ENCODE results near the gene PAQR4.

The PAQR4 gene

DNA sequence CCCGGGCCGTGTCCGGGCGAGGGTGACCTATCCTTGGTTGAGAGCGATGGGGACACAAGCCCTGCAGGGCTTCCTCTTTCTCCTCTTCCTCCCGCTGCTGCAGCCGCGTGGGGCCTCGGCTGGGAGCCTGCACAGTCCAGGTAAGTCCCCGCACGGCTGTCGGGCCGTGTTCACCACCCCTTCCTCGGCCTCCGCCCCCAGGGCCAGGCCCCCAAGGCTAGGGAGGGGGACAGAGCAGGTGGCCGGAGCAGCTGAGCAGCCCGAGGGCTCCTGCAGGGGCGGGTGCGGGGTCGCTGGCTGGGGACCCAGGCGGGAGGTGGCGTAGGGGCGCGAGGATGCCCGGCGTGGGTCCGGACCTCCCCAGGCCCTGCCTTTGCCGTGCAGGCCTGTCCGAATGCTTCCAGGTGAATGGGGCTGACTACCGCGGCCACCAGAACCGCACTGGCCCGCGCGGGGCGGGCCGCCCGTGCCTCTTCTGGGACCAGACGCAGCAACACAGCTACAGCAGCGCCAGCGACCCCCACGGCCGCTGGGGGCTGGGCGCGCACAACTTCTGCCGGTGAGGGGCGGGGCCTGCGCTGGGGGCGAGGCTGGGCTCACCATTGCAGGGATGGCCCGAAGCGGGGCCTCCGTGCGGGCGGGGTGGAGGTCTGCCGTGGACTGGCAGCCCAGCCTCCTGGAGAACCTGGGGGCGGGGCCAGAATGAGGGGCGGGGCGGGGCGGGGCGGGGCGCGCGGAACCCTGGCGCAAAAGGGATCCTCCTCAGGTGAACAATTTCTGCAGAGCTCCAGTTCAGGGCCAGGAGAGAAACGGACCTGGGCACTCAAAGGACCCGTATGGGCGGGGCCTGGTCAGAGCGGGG is 4.4 kb upstream of the PAQR4 start:
- peak overlapping the region; percentile 41 for H3K4me3 ChIP-seq (ENCODE audit: severe bottlenecking)

DNA sequence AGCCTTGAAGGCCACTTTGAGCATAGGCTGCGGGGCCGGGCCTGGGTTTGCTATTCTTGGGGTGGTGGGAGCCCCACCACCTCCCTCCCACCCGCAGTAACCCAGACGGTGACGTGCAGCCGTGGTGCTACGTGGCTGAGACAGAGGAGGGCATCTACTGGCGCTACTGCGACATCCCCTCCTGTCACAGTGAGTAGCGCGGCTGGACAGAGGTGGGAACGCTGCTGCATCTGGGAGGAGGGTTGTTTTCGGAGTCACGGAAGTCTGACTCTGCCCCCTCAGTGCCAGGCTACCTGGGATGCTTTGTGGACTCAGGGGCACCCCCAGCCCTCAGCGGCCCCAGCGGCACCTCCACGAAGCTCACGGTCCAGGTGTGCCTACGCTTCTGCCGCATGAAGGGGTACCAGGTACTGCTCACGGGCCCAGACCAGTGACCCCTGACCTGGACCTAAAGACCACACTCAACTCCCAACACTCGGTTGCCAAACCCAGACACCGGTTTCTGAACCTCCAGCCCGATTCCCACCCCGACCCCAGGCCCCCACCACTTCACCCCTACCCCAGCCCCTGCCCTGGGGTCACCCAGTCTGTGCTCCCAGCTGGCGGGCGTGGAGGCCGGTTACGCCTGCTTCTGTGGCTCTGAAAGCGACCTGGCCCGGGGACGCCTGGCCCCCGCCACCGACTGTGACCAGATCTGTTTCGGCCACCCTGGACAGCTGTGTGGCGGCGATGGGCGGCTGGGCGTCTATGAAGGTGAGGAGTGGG is 2.9 kb upstream of the PAQR4 start:
- DNase-seq (ENCODE audit: low spot score) (peak; percentile 54), ATAC-seq (ENCODE audit: low read depth) (no peak)
- Histone ChIP-seq H3K4me1 (ENCODE audit: insufficient read depth, poor library complexity, severe bottlenecking) (no peaks in the 10 kb centered on the region), H3K27me3 (ENCODE audit: insufficient read depth, poor library complexity, severe bottlenecking) (no peaks in the 10 kb centered on the region), H3K9me3 (ENCODE audit: severe bottlenecking) (no peaks in the 10 kb centered on the region), H3K4me3 (ENCODE audit: severe bottlenecking) (no peak overlapping the region), H3K36me3 (ENCODE audit: low read depth) (peaks cover 5% of the 10 kb centered on the region), H3K27ac (ENCODE audit: poor library complexity, severe bottlenecking) (no peak overlapping the region)
- no peak for TF ChIP-seq CTCF (IDR thresholded peaks at IDR 0.05; ENCODE audit: poor library complexity, severe bottlenecking)

More for the DNA sequence above, 4.4 kb upstream of the PAQR4 start:
- TF ChIP-seq CTCF (IDR thresholded peaks at IDR 0.05; ENCODE audit: poor library complexity, severe bottlenecking): peak; percentile 7
- no peaks in the 10 kb centered on the region for H3K36me3 ChIP-seq (ENCODE audit: low read depth)
- DNase-seq (ENCODE audit: low spot score) (peak; percentile 94), ATAC-seq (ENCODE audit: low read depth) (peak; percentile 42)
- no peaks in the 10 kb centered on the region for H3K27me3 ChIP-seq (ENCODE audit: insufficient read depth, poor library complexity, severe bottlenecking)
- peak overlapping the region; percentile 23 for H3K27ac ChIP-seq (ENCODE audit: poor library complexity, severe bottlenecking)
- no peaks in the 10 kb centered on the region for H3K9me3 ChIP-seq (ENCODE audit: severe bottlenecking)
- no peaks in the 10 kb centered on the region for H3K4me1 ChIP-seq (ENCODE audit: insufficient read depth, poor library complexity, severe bottlenecking)

- no peaks in the 10 kb centered on the region for H3K9me3 ChIP-seq (ENCODE audit: severe bottlenecking)
- no peaks in the 10 kb centered on the region for H3K4me1 ChIP-seq (ENCODE audit: insufficient read depth, poor library complexity, severe bottlenecking)
- no peak for ATAC-seq (ENCODE audit: low read depth)
- peaks cover 10% of the 10 kb centered on the region for H3K36me3 ChIP-seq (ENCODE audit: low read depth)
- no peak overlapping the region for H3K27ac ChIP-seq (ENCODE audit: poor library complexity, severe bottlenecking)
- no peaks in the 10 kb centered on the region for H3K27me3 ChIP-seq (ENCODE audit: insufficient read depth, poor library complexity, severe bottlenecking)
- DNase-seq (ENCODE audit: low spot score): no peak
- H3K4me3 ChIP-seq (ENCODE audit: severe bottlenecking): no peak overlapping the region
- TF ChIP-seq CTCF (IDR thresholded peaks at IDR 0.05; ENCODE audit: poor library complexity, severe bottlenecking): no peak
Observed at GRCh38 chr16:2966808-2967191, 2.3 kb upstream of the PAQR4 start.

DNA sequence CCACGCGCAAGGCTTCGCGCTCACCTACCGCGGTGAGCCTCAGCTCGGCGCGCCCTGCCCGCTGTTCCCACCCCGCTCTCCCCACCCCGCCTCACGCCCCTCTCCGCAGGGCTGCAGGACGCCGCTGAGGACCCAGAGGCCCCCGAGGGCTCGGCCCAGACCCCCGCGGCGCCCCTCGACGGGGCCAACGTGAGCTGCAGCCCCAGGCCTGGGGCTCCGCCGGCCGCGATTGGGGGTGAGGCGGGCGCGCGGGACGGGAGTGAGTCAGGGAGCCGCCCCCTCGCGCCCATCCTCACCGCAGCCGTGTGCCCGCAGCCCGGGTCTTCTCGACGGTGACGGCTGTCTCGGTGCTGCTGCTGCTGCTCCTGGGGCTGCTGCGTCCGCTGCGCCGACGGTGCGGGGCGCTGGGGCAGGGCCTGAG is 1.9 kb upstream of the PAQR4 start:
- ATAC-seq (ENCODE audit: low read depth): no peak
- no peak overlapping the region for H3K4me3 ChIP-seq (ENCODE audit: severe bottlenecking)

More for the DNA sequence above, 1.9 kb upstream of the PAQR4 start:
- no peak for DNase-seq (ENCODE audit: low spot score)
- Histone ChIP-seq H3K9me3 (ENCODE audit: severe bottlenecking) (no peaks in the 10 kb centered on the region), H3K27ac (ENCODE audit: poor library complexity, severe bottlenecking) (no peak overlapping the region), H3K27me3 (ENCODE audit: insufficient read depth, poor library complexity, severe bottlenecking) (no peaks in the 10 kb centered on the region), H3K4me1 (ENCODE audit: insufficient read depth, poor library complexity, severe bottlenecking) (no peaks in the 10 kb centered on the region), H3K36me3 (ENCODE audit: low read depth) (peaks cover 13% of the 10 kb centered on the region)
- no peak for TF ChIP-seq CTCF (IDR thresholded peaks at IDR 0.05; ENCODE audit: poor library complexity, severe bottlenecking)
